T-helper 1 cell (primary cell): ENCODE data around the gene MPRIP.

ENCODE experiments used
- DNase-seq, 5 donors: peaks; one replicate each; pipeline ENCODE4 v3.0.0-alpha.2; 2012 to 2020

MPRIP gene

DNA sequence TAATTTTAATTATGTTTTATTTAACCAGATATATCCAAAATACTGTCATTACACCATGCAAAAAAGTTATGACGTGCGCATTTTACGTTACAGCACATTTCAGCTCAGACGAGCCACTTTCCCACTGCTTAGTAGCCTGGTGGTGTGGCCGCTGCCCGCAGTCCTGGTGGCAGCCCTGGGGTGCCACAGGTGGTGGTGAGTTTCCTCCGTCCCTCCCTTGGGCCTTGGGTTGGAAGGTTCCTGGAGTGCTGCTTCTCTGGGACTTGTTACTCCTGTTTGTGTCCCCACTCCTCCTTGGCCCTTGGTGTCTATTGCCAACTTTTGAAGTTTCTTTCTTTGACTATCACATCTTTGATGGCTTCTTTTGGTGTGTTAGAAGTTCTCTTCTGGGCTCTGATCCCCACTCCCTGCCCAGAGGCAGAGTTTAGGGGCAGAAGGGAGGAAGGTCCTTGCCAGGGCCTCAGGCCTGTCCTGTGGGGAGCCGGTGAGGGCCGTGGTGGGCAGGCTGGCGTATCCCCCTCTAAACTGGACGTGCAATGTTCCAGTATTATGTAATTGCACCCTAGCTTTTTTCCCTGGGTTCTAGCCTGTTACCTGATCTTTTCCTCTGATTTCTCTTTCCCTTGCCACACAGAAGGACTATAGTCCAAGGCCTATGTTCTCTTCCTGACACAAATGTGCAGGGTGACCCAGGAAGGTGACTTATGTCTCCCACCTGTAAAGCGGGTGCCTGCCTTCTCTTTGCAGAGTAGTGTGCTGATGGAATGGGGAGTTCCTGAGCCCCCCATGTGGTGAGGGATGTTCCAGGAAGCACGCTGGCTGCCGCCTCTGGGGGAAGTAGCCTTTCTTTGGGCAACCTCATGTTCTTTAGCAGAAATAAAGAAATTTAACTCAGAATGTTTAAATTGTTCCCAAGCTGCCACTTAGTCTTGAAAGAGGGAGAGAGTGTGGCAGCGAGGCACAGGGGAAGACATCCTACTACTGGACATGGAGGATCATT is 8.4 kb downstream of the MPRIP start:
- no peak for DNase-seq

DNA sequence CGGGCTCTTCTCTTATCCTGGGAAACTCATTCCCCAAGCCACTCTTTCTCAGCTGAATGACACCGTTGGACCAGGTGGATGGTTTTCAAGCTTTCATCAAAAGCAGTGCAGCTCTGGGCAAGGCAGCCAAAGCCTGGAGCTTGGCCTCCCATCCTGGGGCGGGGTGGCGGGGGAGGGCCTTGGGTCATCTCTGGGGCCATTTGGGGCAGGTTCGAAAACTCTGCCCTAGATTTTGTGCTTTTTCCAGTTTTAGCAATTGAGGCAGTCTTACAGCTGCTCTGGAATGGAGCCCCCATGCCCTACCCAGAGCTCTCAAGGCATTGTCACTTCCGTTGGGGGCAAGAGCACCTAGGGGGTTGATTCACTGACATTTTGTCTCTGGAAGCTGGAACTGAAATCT is 9.1 kb downstream of the MPRIP start:
- no peak for DNase-seq

DNA sequence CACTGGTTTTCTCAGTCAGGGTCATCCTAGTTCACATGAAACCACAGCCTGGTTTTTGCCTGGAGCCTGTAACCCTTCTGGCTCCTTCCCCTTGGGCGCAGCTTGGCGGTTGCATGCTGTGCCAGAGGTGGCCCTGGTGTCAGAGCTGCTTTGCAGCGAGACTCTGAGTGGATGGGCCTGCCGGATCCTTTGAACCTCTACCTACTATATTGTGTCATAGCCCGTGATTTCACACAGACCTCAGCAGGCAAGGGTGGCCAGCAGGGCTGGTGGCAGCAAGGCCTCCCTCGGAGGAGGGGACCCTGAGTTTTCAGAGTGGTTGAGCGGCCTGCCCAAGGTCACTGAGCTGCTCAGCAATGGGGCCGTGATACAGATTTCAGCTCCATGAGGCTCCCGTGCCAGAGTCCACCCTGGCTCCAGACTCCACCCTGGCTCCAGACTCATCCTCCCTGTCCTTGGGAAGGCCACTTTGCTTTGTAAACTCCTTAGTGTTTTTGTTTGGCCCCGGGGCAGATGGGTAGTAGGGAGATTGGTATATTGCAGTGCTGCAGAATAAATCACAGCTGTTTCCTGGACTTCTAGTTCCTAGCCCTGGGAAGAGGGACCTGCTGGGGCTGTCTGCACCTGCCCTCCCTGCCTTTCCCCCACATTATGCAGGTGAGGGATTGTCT is 9.7 kb downstream of the MPRIP start:
- DNase-seq: no peak

DNA sequence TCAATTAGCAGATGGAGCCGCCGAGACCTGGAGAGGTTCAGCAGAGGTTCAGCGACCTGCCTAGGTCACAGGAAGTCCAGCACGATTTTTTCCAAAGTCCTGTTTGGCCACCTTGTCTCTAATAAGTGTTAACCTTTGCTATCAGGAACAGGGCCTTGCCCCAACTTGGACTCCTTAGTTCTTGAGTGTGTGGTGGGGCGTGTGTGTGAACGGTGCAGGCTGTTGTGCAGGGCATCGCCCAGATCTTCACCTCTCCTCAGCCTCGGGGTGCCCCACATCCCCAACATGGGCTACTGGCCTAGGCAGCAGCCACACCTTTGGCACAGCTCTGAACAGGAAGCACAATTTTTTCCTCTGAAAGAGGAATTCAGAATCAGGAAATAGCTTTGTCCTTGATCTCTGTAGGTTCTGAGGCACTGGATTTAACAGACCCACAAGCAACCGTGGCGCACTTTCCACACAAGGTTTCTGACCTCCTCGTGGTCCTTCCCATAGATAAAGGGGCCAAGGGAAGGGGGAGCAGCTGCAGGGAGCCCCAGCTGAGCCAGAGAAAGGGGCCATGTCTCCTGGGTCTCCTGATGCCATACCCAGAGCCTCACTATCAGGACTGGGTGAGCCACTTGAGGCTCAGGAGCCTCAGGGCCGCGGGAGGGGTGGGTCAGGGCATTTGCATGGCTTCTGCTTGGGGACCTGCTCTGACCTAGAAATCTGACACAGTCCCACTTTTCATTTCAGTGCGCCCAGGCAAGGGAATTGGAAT is 10.4 kb downstream of the MPRIP start:
- DNase-seq: no peak

DNA sequence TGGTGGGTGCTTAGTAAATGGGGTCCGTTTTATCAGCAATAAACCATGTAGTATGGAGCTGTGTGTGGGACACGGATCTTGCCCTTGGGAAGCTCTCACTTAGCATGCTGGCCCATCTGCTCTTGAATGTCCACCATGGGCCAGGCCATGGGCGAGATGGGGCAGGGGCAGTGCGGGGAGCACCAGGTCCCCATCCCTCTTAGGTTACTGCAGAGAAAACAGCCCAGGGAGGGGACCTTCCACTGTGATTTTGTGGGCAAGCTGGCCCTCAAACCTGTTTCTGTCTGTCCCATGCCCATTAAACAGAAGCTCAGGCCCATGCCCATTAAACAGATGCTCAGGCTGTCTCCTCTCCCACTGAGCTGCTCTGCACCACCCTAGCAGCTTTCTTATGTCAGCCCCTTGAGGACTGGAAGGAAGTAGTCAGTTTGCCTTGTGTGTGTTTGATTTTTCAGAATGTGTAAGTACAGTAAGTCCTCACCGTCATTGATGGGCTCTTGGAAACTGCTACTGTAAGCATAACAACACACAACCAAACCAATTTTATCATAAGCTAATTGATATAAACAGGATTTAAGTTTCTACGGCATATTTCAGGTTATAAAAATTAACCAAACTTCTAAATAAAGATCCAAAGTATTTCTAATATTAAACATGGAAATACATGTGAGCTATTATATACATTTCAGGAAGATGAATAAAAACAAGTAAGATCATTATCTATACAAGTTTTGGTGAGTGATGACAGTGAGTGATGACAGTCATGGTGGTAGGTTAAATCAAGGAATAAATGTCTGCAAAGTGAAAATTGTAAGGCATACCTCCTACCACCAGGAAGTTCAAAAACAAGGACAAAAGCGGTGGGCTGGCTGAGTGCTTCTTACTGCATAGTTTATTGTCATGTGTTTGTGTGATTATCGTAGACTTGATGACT is 11.5 kb downstream of the MPRIP start:
- DNase-seq: no peak

DNA sequence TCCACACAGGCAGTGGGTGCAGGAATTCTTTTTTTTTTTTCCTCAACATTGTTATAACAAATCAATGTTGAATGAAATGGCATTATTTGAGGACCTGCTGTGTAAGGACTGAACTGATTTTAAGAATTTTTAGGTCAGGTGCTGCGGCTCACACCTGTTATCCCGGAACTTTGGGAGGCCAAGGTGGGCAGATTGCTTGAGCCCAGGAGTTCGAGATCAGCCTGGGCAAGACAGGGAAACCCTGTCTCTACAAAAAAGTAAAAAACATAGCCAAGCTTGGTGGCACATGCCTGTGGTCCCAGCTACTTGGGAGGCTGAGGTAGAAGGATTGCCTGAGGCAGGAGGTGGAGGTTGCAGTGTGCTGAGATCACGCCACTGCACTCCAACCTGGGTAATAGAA is 12.4 kb downstream of the MPRIP start:
- no peak for DNase-seq

DNA sequence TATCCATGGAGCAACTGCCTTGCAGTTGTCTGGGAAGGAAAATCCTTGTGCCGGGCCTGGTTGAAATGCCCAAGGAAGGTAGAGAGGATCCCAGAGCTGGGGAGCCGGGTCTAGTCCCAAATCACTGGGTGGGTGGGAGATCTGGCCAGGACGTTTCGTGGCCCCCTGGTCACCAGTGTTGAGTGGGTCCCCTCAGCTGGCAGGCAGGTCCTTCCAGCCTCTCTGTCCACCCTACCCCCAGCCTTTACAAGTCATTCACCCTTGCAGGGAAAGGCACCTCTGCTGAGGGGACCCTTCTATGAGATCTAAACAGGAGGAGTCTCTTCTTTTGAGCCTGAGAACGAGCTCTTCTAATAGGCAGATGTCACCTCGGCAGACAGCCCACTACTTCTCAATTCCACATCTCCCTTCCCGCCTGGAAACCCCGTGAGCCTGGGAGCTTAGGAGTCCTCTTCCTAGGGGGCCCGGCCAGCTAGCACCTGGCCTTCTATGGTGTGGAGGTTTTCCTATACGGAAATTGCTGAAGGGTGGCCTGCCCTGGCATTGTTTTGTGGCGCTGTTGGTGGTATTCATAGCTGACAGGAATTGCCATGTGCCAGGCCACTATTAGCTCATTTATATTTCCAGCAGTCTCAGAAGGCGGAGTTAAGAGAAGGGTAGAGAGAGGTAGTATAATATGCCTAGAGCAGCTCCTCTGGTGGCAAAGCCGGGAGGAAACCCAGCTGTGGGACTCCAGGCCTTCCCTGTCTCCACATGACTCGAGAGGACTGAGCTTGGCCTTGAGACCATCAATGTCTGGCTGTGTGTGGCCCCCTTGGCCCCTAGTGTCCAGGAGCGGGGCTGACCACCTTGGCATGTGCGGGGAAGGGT is 13.3 kb downstream of the MPRIP start:
- DNase-seq: no peak

DNA sequence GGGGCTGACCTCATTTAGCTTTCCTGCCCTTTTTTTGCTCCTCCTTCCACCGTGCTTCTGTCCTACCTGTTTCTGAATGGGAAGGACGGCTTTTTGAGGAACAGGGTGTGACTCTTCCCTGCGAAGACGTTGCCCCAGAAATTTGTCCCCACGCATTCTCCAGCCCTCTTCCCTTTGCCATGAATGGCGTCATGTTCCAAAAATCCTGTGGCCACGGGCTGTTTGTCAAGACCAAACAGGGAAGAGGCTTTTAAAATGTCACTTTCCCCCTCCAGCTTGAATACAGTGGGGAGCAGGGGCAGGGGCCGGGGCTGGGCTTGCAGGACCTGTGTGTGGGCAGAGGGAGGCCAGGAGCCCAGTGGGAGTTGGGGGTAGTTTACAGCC is 13.9 kb downstream of the MPRIP start:
- no peak for DNase-seq

DNA sequence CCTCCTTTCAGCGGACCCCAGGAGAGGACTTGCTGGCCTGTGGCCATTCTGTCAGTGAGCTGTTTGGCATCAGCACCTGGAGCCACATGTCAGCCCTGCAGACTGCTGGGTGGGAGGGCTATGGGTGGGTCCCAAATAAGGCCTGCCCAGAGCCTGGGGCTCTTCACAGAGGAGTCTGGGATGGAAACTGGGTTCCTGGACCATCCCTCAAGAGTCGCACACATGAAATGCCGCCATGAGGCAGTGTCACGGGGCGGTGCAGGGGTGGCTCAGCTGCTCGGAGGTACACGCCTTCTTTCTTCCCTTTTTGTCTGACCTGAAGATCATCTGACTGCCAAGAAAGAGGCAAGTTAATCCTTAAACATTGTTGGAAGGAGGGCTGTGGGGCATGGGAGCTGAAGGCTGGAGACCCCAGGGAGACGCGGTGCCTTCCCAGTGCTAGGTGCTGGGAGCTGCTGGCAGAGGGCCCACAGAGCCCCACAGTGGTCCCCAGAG is 14.8 kb downstream of the MPRIP start:
- no peak for DNase-seq

DNA sequence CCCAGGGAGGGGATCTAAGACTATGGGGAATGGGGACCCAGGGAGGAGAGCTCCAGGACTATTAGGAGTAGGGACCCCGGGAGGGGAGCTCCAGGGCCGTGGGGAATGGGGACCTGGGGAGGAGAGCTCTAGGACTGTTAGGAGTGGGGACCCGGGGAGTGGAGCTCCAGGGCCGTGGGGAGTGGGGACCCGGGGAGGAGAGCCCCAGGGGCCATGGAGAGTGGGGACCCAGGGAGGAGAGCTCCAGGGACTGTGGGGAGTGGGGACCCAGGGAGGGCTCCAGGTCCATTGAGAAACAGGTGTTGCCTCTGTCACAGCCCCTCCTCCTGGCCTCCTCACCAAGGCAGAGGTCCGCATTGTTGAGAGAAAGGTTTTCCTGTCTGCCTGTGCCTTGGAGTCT is 16.0 kb downstream of the MPRIP start:
- no peak for DNase-seq

DNA sequence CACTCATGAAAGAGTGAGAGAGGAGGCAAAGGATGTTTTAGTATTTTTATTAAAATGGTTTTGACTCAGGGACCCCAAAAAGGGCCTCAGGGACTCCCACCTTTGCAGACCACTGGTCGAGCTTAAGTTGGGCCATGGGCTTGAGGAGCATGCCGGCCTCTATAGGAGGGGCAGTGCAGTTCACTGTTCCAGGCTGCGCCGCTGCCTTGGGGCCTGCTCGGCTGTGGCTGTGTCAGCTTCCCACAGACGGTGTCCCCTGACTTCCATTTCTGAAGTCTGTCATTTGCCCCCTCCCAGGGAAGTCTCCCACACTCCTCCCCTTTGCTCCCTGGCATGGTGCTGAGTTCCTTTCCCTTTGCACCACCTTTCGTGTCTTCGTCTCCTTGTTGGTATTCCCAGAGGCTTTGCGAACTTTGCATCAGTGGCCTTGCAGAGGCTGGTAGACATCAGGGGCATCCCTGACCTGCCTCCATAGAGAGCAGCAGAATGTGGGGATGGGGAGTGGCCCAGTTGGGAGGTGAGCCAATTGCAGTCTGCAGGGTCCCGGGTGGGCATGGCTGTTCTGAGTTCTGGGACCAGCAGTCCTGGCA is 17.1 kb downstream of the MPRIP start:
- DNase-seq: no peak

DNA sequence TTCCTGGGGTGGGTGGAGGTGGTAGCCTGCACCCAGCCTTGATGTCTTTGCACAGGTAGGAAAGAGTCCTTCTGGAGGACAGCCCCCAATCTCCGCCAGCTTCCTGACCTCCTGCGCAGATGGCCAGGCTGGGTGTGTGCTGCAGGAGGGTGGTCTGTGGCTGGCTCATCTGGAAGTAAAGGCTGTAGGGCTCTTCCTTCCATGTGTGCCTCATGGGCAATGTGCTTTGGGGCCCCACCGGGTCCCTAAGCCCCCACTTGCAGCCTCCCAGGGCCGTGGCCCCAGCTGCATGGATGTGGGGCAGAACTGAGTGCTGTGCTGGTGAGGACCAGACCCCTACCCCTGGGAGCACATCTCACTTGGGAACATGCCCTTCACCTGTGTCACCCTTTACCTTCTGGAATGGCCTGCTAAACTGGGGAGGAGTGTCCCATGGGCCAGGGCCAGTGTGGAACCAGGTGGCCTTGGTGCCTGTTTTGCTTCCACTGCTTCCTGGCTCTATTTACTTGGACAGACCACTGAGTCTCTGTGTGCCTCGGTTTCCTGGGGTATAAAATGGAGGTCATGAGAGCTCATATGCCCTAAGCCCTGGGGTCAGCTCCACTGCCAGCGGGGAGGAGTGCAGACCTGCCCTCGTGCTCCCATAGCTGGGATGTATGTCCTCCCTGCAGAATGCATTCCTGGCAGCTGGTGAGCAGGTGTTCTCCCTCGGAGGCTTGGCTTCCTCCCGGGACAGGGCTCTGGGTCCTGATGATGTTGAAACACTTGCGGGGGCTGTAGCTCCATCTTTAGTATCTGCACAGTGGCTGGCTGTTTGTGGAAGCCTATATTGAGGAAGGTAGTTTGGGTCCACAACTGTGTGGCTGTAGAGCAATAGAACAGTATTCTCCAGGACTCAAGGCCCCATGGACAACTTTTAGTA is 18.0 kb downstream of the MPRIP start:
- no peak for DNase-seq

DNA sequence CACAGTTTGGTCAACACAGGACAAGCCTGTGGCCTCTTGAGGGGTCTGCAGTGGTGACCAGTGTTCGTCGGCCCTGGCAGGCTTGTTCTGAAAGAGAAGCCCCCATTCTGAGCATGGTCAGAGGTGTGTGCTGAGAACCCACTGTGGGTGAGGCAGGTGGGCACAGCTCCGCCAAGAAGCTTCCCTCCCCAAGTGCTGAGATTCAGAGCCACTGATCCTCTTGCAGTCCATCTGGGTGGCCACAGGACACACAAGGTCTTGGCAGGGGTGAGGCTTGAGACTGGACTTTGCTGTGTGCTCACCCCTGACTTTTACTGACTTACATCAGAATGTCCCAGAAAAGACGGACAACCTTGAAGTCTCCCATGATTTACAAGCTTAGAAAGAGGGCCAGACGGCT is 18.7 kb downstream of the MPRIP start:
- DNase-seq: no peak

DNA sequence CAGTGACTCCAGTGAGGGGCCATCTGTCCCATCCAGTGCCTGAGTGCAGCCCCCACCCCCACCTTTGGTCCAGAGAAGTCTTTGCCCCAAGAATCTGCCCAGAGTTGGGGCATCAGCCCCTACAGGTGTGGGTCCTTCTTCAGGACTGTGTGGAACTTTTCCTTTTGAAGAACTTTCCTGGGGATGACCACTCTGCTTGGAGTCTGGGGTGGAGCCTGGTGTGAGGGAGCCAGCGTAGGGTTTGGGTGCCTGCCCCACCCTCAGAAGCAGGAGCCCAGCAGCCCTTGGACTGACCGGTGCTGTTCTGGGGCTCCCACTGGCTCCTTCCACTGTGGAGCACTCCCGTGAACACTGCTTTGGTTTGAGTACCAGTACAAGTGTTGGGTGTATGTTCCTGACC is 19.3 kb downstream of the MPRIP start:
- no peak for DNase-seq

DNA sequence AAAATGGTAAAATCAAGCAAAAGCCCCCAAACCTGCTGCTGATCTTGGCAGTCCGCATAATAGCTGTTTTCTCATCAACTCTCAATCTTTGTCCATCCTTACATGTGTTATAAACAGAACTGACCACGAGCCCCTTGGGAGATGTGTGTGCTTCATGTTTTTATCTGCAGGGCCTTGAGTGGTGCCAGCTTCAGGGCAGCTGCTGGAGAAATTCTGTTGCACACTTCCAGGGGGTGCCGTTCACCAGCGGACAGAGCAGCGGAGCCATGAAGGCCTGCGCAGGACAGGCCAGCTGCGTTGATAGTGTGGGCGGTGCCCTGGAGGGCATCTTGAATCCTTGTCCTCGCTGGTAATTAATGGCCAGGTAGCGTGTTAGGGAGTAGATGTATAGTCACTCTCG is 20.1 kb downstream of the MPRIP start:
- DNase-seq: no peak

DNA sequence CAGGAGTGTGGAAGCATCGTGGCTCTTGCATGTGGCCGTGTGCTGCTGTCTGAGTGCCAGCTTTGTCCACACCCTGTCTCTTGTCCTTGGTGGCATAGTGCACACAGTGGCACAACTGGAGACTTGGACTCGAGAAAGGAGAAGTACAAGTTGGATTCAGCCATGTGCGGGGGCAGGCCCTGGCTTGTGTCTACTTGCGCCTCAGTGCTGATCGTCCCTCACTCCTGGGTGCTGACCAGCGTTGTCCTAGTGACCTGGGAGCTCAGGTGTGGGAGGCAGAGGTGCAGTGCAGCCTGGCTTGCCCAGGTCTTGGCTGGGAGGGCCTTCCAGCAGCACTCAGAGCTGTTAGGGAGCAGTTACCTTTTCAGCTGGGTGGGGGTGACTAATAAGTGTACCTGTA is 20.6 kb downstream of the MPRIP start:
- no peak for DNase-seq

DNA sequence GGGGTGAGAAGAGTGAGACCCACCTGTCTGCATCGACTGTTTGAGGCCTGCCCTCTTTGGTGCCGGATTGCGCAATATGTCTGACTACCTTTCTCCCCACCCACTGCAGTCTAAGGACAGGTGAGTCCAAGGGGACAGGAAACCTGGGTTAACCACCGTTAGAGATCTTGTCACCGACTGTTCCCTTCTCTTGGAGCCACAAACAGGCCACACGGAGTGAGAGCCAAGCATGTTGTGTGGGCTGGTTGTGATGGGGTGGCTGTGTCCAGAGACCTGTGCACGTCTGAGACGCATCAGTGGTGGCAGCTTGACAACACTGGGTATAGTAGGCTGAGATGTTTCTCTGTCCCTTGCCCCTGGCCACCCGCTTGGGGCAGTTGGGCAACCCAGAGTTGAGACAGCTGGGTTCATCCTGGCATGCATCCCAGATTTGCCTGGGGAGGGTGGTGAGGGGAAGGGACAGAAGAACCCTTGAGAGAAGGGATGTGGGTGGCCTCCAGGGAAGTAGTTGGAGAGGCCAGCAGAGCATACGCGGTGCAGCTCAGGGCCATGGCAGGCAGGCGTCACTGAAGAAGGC is 21.4 kb downstream of the MPRIP start:
- no peak for DNase-seq

DNA sequence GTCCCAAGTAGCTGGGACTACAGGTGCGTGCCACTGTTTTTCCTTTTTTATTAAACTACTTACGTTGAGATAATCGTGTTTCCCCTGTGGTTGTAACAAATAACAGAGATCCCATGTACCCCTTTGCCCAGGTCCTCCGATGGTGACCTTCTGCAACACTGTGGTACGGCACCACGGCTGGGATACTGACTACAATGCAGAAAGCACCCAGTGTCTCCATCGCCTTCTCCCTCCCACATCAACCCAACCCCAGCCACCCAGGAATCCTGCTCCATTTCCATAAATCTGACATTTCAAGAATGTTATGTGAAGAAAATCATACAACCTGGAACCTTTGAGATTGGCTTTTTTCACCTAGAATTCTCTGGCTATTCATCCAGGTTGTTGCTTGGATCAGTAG is 22.1 kb downstream of the MPRIP start:
- no peak for DNase-seq

DNA sequence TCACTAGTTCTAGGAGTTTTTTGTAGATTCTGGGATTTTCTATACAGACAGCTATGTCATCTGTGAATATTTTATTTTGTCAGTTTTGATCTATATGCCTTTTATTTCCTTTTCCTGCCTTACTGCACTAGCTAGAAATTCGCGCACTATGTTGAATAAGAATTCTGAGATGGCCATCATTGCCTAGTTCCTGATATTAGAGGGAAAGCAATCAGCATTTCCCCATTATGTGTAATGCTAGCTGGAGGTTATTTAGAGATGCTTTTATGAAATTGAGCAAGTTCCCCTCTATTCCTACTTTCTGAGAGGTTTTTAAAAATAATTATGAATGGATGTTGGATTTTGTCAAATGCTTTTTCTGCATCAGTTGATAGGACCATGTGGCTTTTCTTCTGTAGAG is 23.8 kb downstream of the MPRIP start:
- DNase-seq: no peak
